ENCODE measurements around the gene CFAP99.

DNA sequence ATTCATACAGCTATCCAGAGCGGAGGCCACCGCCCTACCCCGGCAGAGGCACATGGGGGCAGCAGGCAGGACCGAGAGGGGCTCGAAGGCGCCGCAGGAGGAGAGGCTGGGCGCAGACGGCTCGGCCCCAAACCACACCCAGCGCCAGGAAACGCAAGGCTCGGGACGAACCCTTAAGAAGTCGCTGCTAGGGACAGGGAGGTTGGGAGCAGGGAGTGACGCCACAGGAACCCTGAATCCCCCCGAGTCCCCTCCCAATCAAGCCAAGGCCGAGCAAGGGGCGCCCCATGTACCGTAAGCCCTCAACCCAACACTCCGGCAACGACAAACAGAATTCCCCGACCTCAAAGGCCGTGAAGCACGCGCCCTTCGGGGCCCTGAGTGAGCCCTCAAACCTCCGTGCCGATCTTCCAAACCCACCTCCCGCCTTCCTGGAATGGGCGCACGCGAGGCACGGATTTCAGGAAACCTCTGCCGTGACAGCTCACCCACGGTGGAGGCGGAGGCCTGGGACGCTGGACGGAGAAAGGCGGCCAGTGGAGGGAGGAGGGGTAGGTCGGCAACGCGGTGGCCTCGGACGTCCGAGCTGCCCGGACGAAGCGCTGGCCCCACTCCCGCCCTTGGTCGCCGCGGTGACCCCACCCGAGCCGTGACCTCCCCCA lies 2.1 kb upstream of the CFAP99 start:
- TF ChIP-seq, protein P1, sequence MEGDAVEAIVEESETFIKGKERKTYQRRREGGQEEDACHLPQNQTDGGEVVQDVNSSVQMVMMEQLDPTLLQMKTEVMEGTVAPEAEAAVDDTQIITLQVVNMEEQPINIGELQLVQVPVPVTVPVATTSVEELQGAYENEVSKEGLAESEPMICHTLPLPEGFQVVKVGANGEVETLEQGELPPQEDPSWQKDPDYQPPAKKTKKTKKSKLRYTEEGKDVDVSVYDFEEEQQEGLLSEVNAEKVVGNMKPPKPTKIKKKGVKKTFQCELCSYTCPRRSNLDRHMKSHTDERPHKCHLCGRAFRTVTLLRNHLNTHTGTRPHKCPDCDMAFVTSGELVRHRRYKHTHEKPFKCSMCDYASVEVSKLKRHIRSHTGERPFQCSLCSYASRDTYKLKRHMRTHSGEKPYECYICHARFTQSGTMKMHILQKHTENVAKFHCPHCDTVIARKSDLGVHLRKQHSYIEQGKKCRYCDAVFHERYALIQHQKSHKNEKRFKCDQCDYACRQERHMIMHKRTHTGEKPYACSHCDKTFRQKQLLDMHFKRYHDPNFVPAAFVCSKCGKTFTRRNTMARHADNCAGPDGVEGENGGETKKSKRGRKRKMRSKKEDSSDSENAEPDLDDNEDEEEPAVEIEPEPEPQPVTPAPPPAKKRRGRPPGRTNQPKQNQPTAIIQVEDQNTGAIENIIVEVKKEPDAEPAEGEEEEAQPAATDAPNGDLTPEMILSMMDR (conservative IDR thresholded peaks at IDR 0.05; ENCODE audit: low read length), result no peak
- TF ChIP-seq EZH2phosphoT487 (IDR thresholded peaks at IDR 0.05; ENCODE audit: borderline replicate concordance), result no peak
